D721Med (cell line): ENCODE data around the gene ZBED2.

ENCODE experiments used
- DNase-seq: peaks from one replicate; pipeline ENCODE4 v3.0.0; 2011; ENCODE audit warnings: low spot score; ENCODE audit not compliant: insufficient read length
- FAIRE-seq: peaks from 2 replicates; lab custom pipeline; 2011; peaks lifted over from hg19 to GRCh38; lab: Jason Lieb, UNC
- CTCF ChIP-seq: IDR thresholded peaks from 2 replicates; pipeline ENCODE4 v1.5.1; 2012; ENCODE audit warnings: mild to moderate bottlenecking, control low read depth; ENCODE audit not compliant: insufficient read depth; ENCODE audit errors: missing control alignments

ZBED2 gene

GRCh38 chr3:111577798-111578685, 17.1 kb downstream of the ZBED2 start:
- TF ChIP-seq CTCF, result peak; percentile 36
- FAIRE-seq (no peak), DNase-seq (no peak)

GRCh38 chr3:111577113-111577512, 18.0 kb downstream of the ZBED2 start:
- FAIRE-seq (no peak), DNase-seq (no peak)
- no peak for TF ChIP-seq CTCF

GRCh38 chr3:111571907-111572460, 23.2 kb downstream of the ZBED2 start:
- no peak for TF ChIP-seq CTCF
- FAIRE-seq, result no peak
- DNase-seq, result no peak

- no peak for DNase-seq
- no peak for FAIRE-seq
- no peak for TF ChIP-seq CTCF
These were observed 23.9 kb downstream of the ZBED2 start for GRCh38 chr3:111571282-111571681.

GRCh38 chr3:111570404-111571030, 24.6 kb downstream of the ZBED2 start:
- FAIRE-seq, result no peak

GRCh38 chr3:111568911-111569310, 26.2 kb downstream of the ZBED2 start:
- FAIRE-seq, result no peak
- DNase-seq, result no peak
- TF ChIP-seq CTCF, result no peak

More at GRCh38 chr3:111570404-111571030, 24.6 kb downstream of the ZBED2 start:
- no peak for TF ChIP-seq CTCF
- DNase-seq, result no peak
